ENCODE measurements around the gene NAPG.

Gene NAPG

DNA sequence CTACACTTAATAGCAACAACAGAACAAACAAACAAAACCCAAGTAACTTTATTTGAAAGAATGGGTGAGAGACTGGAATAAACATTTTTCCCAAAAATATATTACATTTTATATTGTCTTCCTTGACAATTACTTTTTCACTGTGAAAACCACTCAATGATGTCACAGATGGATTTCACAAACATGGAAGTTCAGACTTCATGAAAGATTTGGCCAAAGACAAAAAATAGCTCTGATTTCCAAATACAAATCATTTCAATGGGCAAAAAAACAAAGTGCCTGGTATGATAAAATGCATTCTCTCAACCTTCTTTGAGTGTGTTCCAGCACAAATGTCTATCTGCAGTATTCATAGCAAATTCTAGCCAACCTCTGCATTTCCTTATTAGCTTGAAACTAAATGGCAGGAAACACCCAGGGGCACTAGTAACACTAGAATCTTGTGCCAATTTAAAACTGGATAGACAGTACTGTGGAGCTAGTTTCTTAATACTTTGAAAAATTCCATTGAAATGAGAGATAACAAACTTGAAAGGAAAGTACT is 28.5 kb upstream of the NAPG start:
- no peak for DNase-seq (ENCODE audit: low read depth in 1 of 2, low spot score in 1 of 2)
- Histone ChIP-seq H3K27ac (replicated peaks) (no peak overlapping the region), H3K4me3 (replicated peaks; ENCODE audit: insufficient read depth, low read length) (no peak overlapping the region), H3K27me3 (ENCODE audit: insufficient read depth, poor library complexity, severe bottlenecking) (no peaks in the 10 kb centered on the region)
- TF ChIP-seq, protein P1, sequence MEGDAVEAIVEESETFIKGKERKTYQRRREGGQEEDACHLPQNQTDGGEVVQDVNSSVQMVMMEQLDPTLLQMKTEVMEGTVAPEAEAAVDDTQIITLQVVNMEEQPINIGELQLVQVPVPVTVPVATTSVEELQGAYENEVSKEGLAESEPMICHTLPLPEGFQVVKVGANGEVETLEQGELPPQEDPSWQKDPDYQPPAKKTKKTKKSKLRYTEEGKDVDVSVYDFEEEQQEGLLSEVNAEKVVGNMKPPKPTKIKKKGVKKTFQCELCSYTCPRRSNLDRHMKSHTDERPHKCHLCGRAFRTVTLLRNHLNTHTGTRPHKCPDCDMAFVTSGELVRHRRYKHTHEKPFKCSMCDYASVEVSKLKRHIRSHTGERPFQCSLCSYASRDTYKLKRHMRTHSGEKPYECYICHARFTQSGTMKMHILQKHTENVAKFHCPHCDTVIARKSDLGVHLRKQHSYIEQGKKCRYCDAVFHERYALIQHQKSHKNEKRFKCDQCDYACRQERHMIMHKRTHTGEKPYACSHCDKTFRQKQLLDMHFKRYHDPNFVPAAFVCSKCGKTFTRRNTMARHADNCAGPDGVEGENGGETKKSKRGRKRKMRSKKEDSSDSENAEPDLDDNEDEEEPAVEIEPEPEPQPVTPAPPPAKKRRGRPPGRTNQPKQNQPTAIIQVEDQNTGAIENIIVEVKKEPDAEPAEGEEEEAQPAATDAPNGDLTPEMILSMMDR (IDR thresholded peaks at IDR 0.05; ENCODE audit: insufficient read depth, low read length): no peak
- TF ChIP-seq SPI1 (IDR thresholded peaks at IDR 0.05; ENCODE audit: borderline replicate concordance, low read depth) (no peak), POLR2AphosphoS5 (IDR thresholded peaks at IDR 0.05; ENCODE audit: low read depth) (no peak), GABPA (IDR thresholded peaks at IDR 0.05; ENCODE audit: low read depth) (no peak)
- TF ChIP-seq, protein P2, sequence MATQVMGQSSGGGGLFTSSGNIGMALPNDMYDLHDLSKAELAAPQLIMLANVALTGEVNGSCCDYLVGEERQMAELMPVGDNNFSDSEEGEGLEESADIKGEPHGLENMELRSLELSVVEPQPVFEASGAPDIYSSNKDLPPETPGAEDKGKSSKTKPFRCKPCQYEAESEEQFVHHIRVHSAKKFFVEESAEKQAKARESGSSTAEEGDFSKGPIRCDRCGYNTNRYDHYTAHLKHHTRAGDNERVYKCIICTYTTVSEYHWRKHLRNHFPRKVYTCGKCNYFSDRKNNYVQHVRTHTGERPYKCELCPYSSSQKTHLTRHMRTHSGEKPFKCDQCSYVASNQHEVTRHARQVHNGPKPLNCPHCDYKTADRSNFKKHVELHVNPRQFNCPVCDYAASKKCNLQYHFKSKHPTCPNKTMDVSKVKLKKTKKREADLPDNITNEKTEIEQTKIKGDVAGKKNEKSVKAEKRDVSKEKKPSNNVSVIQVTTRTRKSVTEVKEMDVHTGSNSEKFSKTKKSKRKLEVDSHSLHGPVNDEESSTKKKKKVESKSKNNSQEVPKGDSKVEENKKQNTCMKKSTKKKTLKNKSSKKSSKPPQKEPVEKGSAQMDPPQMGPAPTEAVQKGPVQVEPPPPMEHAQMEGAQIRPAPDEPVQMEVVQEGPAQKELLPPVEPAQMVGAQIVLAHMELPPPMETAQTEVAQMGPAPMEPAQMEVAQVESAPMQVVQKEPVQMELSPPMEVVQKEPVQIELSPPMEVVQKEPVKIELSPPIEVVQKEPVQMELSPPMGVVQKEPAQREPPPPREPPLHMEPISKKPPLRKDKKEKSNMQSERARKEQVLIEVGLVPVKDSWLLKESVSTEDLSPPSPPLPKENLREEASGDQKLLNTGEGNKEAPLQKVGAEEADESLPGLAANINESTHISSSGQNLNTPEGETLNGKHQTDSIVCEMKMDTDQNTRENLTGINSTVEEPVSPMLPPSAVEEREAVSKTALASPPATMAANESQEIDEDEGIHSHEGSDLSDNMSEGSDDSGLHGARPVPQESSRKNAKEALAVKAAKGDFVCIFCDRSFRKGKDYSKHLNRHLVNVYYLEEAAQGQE (IDR thresholded peaks at IDR 0.05; ENCODE audit: insufficient replicate concordance, low read depth): no peak

DNA sequence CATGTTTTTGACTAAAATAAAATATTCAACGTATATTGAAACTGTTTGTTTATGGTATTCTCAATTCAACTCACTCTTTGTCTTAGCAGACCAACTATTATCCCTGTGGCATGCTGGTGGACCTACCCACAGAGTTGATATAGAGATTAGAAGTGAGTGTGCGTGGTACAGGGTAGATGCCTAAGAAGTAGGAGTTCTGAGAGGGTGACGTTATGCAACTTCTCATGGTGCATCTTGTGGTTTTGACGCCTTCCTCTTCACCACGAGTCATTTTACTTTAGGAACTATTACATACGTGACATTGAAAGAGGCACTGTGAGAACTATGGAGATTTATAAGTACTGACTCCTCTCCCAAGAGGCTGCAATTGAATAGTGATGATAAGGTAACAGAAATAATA is 26.6 kb upstream of the NAPG start:
- Histone ChIP-seq H3K27me3 (ENCODE audit: insufficient read depth, poor library complexity, severe bottlenecking) (no peaks in the 10 kb centered on the region), H3K4me3 (replicated peaks; ENCODE audit: insufficient read depth, low read length) (no peak overlapping the region), H3K27ac (replicated peaks) (no peak overlapping the region)
- TF ChIP-seq, protein P1 (IDR thresholded peaks at IDR 0.05; ENCODE audit: insufficient read depth, low read length): no peak
- TF ChIP-seq SPI1 (IDR thresholded peaks at IDR 0.05; ENCODE audit: borderline replicate concordance, low read depth): no peak; the same call in 1 of the 2 replicates
- TF ChIP-seq, protein P2 (IDR thresholded peaks at IDR 0.05; ENCODE audit: insufficient replicate concordance, low read depth): no peak
- TF ChIP-seq GABPA (IDR thresholded peaks at IDR 0.05; ENCODE audit: low read depth): no peak
- TF ChIP-seq POLR2AphosphoS5 (IDR thresholded peaks at IDR 0.05; ENCODE audit: low read depth): no peak
- peak; percentile 52 to 83 for DNase-seq (ENCODE audit: low read depth in 1 of 2, low spot score in 1 of 2)

DNA sequence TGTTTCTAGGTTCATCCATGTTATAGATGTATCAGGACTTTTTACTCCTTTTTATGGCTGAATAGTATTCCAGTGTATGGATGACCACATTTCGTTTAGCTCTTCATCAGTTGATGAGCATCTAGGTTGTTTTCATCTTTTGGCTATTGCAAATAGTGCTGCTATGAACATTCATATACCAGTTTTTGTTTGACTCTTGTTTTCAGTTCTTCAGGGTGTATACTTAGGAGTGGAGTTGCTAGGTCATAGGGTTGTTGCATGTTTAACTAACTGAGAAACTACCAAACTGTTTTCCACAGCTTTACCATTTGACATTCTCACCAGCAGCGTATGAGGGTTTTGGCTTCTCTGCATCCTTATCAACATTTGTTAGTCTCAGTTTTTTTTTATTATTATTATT is 25.8 kb upstream of the NAPG start:
- no peak for DNase-seq (ENCODE audit: low read depth in 1 of 2, low spot score in 1 of 2)
- no peak overlapping the region for H3K4me3 ChIP-seq (replicated peaks; ENCODE audit: insufficient read depth, low read length)
- H3K27ac ChIP-seq (replicated peaks): no peak overlapping the region
- TF ChIP-seq POLR2AphosphoS5 (IDR thresholded peaks at IDR 0.05; ENCODE audit: low read depth): no peak
- TF ChIP-seq, protein P2 (IDR thresholded peaks at IDR 0.05; ENCODE audit: insufficient replicate concordance, low read depth): no peak
- no peaks in the 10 kb centered on the region for H3K27me3 ChIP-seq (ENCODE audit: insufficient read depth, poor library complexity, severe bottlenecking)
